Nephron progenitor cell (in vitro differentiated cells): Measurements from ENCODE around the gene GPR157.

Experiments used
- DNase-seq: peaks from one replicate; pipeline ENCODE4 v3.0.0; 2021
- H3K27ac Mint-ChIP-seq: 2 replicates; pipeline ENCODE4 v1.8.0; 2021; ENCODE audit warnings: mild to moderate bottlenecking, moderate library complexity, mixed read lengths
- H3K27me3 Mint-ChIP-seq: 2 replicates; pipeline ENCODE4 v1.8.0; 2021; ENCODE audit warnings: mild to moderate bottlenecking, low read depth, mixed read lengths; ENCODE audit not compliant: poor library complexity
- H3K36me3 Mint-ChIP-seq: 2 replicates; pipeline ENCODE4 v1.8.0; 2021; ENCODE audit warnings: low read depth, mixed read lengths
- H3K4me1 Mint-ChIP-seq: 2 replicates; pipeline ENCODE4 v1.8.0; 2021; ENCODE audit warnings: mixed read lengths
- H3K4me3 Mint-ChIP-seq: 2 replicates; pipeline ENCODE4 v1.8.0; 2021; ENCODE audit warnings: mild to moderate bottlenecking, moderate library complexity, mixed read lengths
- H3K9me3 Mint-ChIP-seq: 2 replicates; pipeline ENCODE4 v1.8.0; 2021; ENCODE audit warnings: mild to moderate bottlenecking, moderate library complexity, mixed read lengths
- CTCF ChIP-seq: fragments of 200-600 bp; sonication (generic); IDR thresholded peaks from 2 replicates; pipeline ENCODE4 v1.5.0; 2021; ENCODE audit warnings: antibody characterized with exemption

The GPR157 gene

GRCh38 chr1:9078752-9079500, 50.0 kb downstream of the GPR157 start:
- no peak for DNase-seq
- Mint-ChIP-seq H3K27ac (peak overlapping the region; percentile 14), H3K4me3 (no peak overlapping the region), H3K27me3 (peaks cover 20% of the 10 kb centered on the region), H3K36me3 (no peaks in the 10 kb centered on the region), H3K9me3 (peaks cover 31% of the 10 kb centered on the region), H3K4me1 (peaks cover 53% of the 10 kb centered on the region)
- TF ChIP-seq CTCF, result no peak

- no peak for DNase-seq
- no peak overlapping the region for H3K4me3 Mint-ChIP-seq
Observed at GRCh38 chr1:9078015-9078751, 50.7 kb downstream of the GPR157 start.

GRCh38 chr1:9075022-9075421, 53.9 kb downstream of the GPR157 start:
- Mint-ChIP-seq H3K27ac (peak overlapping the region; percentile 74), H3K9me3 (peaks cover 45% of the 10 kb centered on the region), H3K27me3 (peaks cover 25% of the 10 kb centered on the region), H3K4me1 (peaks cover 70% of the 10 kb centered on the region), H3K36me3 (peaks cover 4% of the 10 kb centered on the region), H3K4me3 (no peak overlapping the region)
- DNase-seq, result peak; percentile 23
- TF ChIP-seq CTCF, result no peak

More at GRCh38 chr1:9078015-9078751, 50.7 kb downstream of the GPR157 start:
- Mint-ChIP-seq H3K27ac (no peak overlapping the region), H3K36me3 (no peaks in the 10 kb centered on the region), H3K9me3 (peaks cover 38% of the 10 kb centered on the region), H3K4me1 (peaks cover 58% of the 10 kb centered on the region), H3K27me3 (peaks cover 22% of the 10 kb centered on the region)
- TF ChIP-seq CTCF, result no peak

- no peak overlapping the region for H3K27ac Mint-ChIP-seq
- no peak for DNase-seq
- H3K4me1 Mint-ChIP-seq, result peaks cover 69% of the 10 kb centered on the region
- peaks cover 4% of the 10 kb centered on the region for H3K36me3 Mint-ChIP-seq
- peaks cover 18% of the 10 kb centered on the region for H3K27me3 Mint-ChIP-seq
- no peak for TF ChIP-seq CTCF
- peaks cover 37% of the 10 kb centered on the region for H3K9me3 Mint-ChIP-seq
- H3K4me3 Mint-ChIP-seq, result no peak overlapping the region
Observed at GRCh38 chr1:9073143-9073542, 55.8 kb downstream of the GPR157 start.

- Mint-ChIP-seq H3K9me3 (peaks cover 37% of the 10 kb centered on the region), H3K4me1 (peaks cover 78% of the 10 kb centered on the region), H3K27ac (no peak overlapping the region), H3K4me3 (no peak overlapping the region), H3K27me3 (peaks cover 18% of the 10 kb centered on the region), H3K36me3 (peaks cover 4% of the 10 kb centered on the region)
- no peak for DNase-seq
- no peak for TF ChIP-seq CTCF
Observed at GRCh38 chr1:9071554-9072235, 57.2 kb downstream of the GPR157 start.
